Forelimb muscle (tissue), 1 donor: Measurements from ENCODE around the gene PTGES3L. TPM values are rescaled to one million over a fixed set of nuclear protein-coding genes. Genes with fewer than 3 reads are reported as not detected.
"Not testable (repeated sequence)": the region's sequence is repeated elsewhere in the genome, so short reads cannot be mapped to it uniquely, and the experiment has no call there.

Experiments
- DNase-seq: peaks from one replicate; pipeline ENCODE4 v3.0.0-alpha.2; 2013; ENCODE audit warnings: low read depth
- polyA plus RNA-seq: library from polyadenylated mRNA; unstranded; fragments of 120-200 nt; gene quantifications from one replicate; pipeline ENCODE4 v1.2.1, GENCODE V29; 2013; ENCODE audit not compliant: insufficient read length

The PTGES3L gene
- polyA plus RNA-seq, 1 donor: 88.8 TPM

GRCh38 chr17:42980274-42980765, 440 bp upstream of the PTGES3L start, which contains the start of gene RUNDC1:
RUNDC1 (plus strand) TSS chr17:42980565; CDS start chr17:42980577, 12 bp downstream.
- no peak for DNase-seq

- not testable (repeated sequence) for DNase-seq
Observed at GRCh38 chr17:42975701-42976100, 4.2 kb downstream of the PTGES3L start.

- DNase-seq: no peak
Observed at GRCh38 chr17:42975265-42975664, 4.6 kb downstream of the PTGES3L start.

- DNase-seq: not testable (repeated sequence)
Observed at GRCh38 chr17:42973323-42973722, 6.6 kb downstream of the PTGES3L start.

GRCh38 chr17:42971589-42971988, 8.3 kb downstream of the PTGES3L start:
- no peak for DNase-seq

GRCh38 chr17:42969001-42969581, 10.8 kb downstream of the PTGES3L start:
- DNase-seq: no peak

- no peak for DNase-seq
Observed at GRCh38 chr17:42967925-42968324, 12.0 kb downstream of the PTGES3L start.

- peak; percentile 84 for DNase-seq
Observed at GRCh38 chr17:42964161-42964932, 15.5 kb downstream of the PTGES3L start, which contains the start of gene AARSD1. AARSD1 (minus strand) TSS chr17:42964454; CDS start chr17:42964440, 14 bp downstream.

- DNase-seq: no peak
Observed at GRCh38 chr17:42953669-42954068, 26.2 kb downstream of the PTGES3L start.

GRCh38 chr17:42950044-42950783, 29.7 kb downstream of the PTGES3L start:
- no peak for DNase-seq

GRCh38 chr17:42946812-42947211, 33.1 kb downstream of the PTGES3L start:
- DNase-seq: no peak

- DNase-seq: no peak
Observed at GRCh38 chr17:42944211-42944610, 35.7 kb downstream of the PTGES3L start.

GRCh38 chr17:42937712-42938596, 41.9 kb downstream of the PTGES3L start:
- no peak for DNase-seq

- no peak for DNase-seq
Observed at GRCh38 chr17:42929497-42929844, 50.4 kb downstream of the PTGES3L start.

- no peak for DNase-seq
Observed at GRCh38 chr17:42928714-42929496, 51.0 kb downstream of the PTGES3L start.

GRCh38 chr17:42924891-42925290, 55.0 kb downstream of the PTGES3L start:
- no peak for DNase-seq

GRCh38 chr17:42923472-42923871, 56.4 kb downstream of the PTGES3L start:
- not testable (repeated sequence) for DNase-seq

GRCh38 chr17:42922294-42922693, 57.6 kb downstream of the PTGES3L start:
- DNase-seq: no peak

- DNase-seq: no peak
Observed at GRCh38 chr17:42920922-42921321, 59.0 kb downstream of the PTGES3L start.

GRCh38 chr17:42920106-42920900, 59.6 kb downstream of the PTGES3L start:
- DNase-seq: no peak
